ENCODE measurements around the gene RAVER1. TPM values are rescaled to one million over a fixed set of nuclear protein-coding genes. Genes with fewer than 3 reads are reported as not detected.
"Not testable (repeated sequence)": the region's sequence is repeated elsewhere in the genome, so short reads cannot be mapped to it uniquely, and the experiment has no call there.

The RAVER1 gene, protein sequence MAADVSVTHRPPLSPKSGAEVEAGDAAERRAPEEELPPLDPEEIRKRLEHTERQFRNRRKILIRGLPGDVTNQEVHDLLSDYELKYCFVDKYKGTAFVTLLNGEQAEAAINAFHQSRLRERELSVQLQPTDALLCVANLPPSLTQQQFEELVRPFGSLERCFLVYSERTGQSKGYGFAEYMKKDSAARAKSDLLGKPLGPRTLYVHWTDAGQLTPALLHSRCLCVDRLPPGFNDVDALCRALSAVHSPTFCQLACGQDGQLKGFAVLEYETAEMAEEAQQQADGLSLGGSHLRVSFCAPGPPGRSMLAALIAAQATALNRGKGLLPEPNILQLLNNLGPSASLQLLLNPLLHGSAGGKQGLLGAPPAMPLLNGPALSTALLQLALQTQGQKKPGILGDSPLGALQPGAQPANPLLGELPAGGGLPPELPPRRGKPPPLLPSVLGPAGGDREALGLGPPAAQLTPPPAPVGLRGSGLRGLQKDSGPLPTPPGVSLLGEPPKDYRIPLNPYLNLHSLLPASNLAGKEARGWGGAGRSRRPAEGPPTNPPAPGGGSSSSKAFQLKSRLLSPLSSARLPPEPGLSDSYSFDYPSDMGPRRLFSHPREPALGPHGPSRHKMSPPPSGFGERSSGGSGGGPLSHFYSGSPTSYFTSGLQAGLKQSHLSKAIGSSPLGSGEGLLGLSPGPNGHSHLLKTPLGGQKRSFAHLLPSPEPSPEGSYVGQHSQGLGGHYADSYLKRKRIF
- 10 to 100 TPM; 60.2 to 68.3 TPM for total RNA-seq

- peak within 1 kb of the TSS; percentile 95 for H3K4me3 Mint-ChIP-seq
- peak; percentile 96 for ATAC-seq (replicated peaks in 1 of 2)
- DNase-seq: peak; percentile 98 to 99
- no peaks in the 10 kb centered on the region for H3K9me3 Mint-ChIP-seq
- peaks cover 47% of the 10 kb centered on the region for H3K4me1 Mint-ChIP-seq (ENCODE audit: low read depth)
- peaks cover 4 to 12% of the 10 kb centered on the region in 2 donors for H3K36me3 Mint-ChIP-seq (ENCODE audit: insufficient read depth in 2 of 2)
- peak within 1 kb of the TSS; percentile 95 for H3K27ac Mint-ChIP-seq
- H3K27me3 Mint-ChIP-seq (ENCODE audit: low read depth): no peaks in the 10 kb centered on the region
These were observed at the start of gene RAVER1 for GRCh38 chr19:10332965-10333757. Gene RAVER1 (minus strand): TSS chr19:10333529. CDS start chr19:10333507, 22 bp downstream.

- ATAC-seq (replicated peaks in 1 of 2); H3K9me3 Mint-ChIP-seq; H3K4me3 Mint-ChIP-seq; H3K27me3 Mint-ChIP-seq (ENCODE audit: low read depth); H3K27ac Mint-ChIP-seq; DNase-seq; H3K36me3 Mint-ChIP-seq (ENCODE audit: insufficient read depth in 2 of 2): not testable (repeated sequence)
- H3K4me1 Mint-ChIP-seq (ENCODE audit: low read depth): peaks cover 35% of the 10 kb centered on the region
These were observed 49.8 kb upstream of the RAVER1 start for GRCh38 chr19:10383223-10383499.

DNA sequence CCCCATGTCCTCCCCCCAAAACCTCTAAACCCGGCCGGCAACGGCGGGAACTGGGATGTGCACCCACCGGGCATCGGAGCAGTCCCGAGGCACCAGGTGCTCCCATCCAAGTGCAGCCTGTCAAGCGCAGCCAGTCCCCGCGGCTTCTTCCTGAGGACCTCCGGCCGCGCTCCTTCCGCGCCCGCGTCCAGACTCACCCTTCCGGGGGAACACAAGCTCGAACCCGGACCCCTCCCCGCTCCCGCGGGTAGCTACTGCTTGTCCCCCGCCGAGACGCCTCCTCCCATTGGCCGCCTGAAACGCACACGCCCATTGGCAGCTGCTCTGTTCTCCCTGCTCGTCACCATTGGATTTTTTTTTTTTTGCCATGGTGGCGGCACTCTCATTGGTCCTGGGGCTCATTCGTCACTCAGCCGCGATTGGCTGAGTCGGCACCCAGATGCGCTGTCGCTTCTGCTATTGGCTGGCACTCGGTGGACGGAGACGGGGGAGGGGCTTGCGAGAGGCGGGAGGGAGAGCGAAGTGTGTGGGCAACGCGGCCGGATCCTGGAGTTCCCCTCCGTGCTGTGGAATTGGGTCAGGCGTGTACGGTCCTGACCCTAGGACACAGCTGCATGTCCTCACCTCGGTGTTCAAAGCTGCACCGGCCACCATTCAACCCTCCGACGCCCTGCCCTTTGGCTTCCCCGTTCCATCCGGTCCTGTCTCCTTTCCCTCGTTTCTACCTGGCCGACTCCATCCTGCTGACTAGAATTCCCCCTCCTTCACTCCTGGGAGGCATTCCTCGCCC lies 47.2 kb upstream of the RAVER1 start, which contains the start of gene TYK2:
Gene TYK2 (minus strand): TSS at position 260 of the 790 bp plus-strand sequence. CDS start 2,166 bp downstream, outside the sequence.
- no peaks in the 10 kb centered on the region for H3K27me3 Mint-ChIP-seq (ENCODE audit: low read depth)
- no peaks in the 10 kb centered on the region for H3K9me3 Mint-ChIP-seq
- peaks cover 9 to 15% of the 10 kb centered on the region in 2 donors for H3K36me3 Mint-ChIP-seq (ENCODE audit: insufficient read depth in 2 of 2)
- H3K4me1 Mint-ChIP-seq (ENCODE audit: low read depth): peaks cover 24% of the 10 kb centered on the region
- peak within 1 kb of the TSS; percentile 81 for H3K27ac Mint-ChIP-seq
- ATAC-seq (replicated peaks in 1 of 2) (peak; percentile 98), DNase-seq (peak; percentile 98)
- H3K4me3 Mint-ChIP-seq: peak within 1 kb of the TSS; percentile 98 to 99

DNA sequence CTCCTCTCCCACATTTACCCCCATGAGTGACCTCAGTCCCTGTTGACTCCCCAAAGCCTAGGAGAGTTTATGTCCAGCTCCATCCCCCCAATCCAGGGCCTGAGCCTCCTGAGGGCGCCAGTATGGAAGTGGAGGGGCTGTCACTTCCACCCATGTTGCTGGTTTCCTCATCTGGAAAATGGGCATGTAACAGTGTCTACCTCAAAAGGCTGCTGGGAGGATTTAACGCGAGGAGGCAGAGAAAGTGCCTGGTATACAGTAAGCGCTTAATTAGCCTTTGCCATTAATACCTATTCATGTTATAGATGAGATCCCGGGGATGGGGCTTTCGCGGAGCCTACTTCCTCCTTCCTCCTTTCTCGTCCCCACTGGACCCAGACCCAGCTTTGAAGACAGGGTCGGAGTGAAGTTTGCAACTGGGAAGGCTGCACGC lies 46.6 kb upstream of the RAVER1 start:
- DNase-seq (peak in 1 of 2 donors; percentile 13), ATAC-seq (replicated peaks in 1 of 2) (no peak)
- Mint-ChIP-seq H3K4me1 (ENCODE audit: low read depth) (peaks cover 24% of the 10 kb centered on the region), H3K36me3 (ENCODE audit: insufficient read depth in 2 of 2) (peaks cover 12 to 18% of the 10 kb centered on the region in 2 donors), H3K27ac (peak overlapping the region; percentile 81), H3K4me3 (peak overlapping the region; percentile 98 to 99), H3K9me3 (no peaks in the 10 kb centered on the region), H3K27me3 (ENCODE audit: low read depth) (no peaks in the 10 kb centered on the region)

- Mint-ChIP-seq H3K36me3 (ENCODE audit: insufficient read depth in 2 of 2) (peaks cover 13 to 26% of the 10 kb centered on the region in 2 donors), H3K4me3 (no peak overlapping the region), H3K4me1 (ENCODE audit: low read depth) (peaks cover 24% of the 10 kb centered on the region), H3K9me3 (no peaks in the 10 kb centered on the region), H3K27ac (no peak overlapping the region), H3K27me3 (ENCODE audit: low read depth) (no peaks in the 10 kb centered on the region)
- DNase-seq (no peak), ATAC-seq (replicated peaks in 1 of 2) (no peak)
These were observed 44.8 kb upstream of the RAVER1 start for GRCh38 chr19:10378124-10378523.

DNA sequence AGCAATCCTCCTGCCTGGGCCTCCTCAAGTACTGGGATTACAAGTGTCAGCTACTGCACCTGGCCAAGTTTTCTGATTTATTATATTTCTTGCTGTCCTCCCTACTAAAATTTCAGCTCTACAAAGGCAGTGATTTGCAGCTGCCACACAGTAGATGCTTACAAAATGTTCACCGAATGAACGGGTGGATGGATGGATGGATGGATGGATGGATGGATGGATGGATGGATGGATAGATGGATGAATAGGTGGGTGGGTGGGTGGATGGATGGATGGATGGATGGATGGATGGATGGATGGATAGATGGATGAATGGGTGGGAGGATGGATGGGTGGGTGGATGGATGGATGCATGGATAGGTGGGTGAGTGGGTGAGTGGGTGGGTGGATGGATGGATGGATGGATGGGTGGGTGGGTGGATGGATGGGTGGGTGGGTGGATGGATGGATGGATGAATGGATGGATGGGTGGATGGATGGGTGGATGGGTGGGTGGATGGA lies 43.9 kb upstream of the RAVER1 start:
- not testable (repeated sequence) for DNase-seq; H3K4me3 Mint-ChIP-seq; H3K27ac Mint-ChIP-seq; ATAC-seq (replicated peaks in 1 of 2); H3K9me3 Mint-ChIP-seq; H3K27me3 Mint-ChIP-seq (ENCODE audit: low read depth)
- Mint-ChIP-seq H3K36me3 (ENCODE audit: insufficient read depth in 2 of 2) (peaks cover 13 to 26% of the 10 kb centered on the region in 2 donors), H3K4me1 (ENCODE audit: low read depth) (peaks cover 24% of the 10 kb centered on the region)

- Mint-ChIP-seq H3K4me1 (ENCODE audit: low read depth) (peaks cover 15% of the 10 kb centered on the region), H3K36me3 (ENCODE audit: insufficient read depth in 2 of 2) (peaks cover 11 to 26% of the 10 kb centered on the region in 2 donors), H3K27ac (no peak overlapping the region), H3K9me3 (no peaks in the 10 kb centered on the region), H3K27me3 (ENCODE audit: low read depth) (no peaks in the 10 kb centered on the region), H3K4me3 (no peak overlapping the region)
- DNase-seq: no peak
- ATAC-seq (replicated peaks in 1 of 2): no peak
These were observed 41.6 kb upstream of the RAVER1 start for GRCh38 chr19:10374931-10375330.

DNA sequence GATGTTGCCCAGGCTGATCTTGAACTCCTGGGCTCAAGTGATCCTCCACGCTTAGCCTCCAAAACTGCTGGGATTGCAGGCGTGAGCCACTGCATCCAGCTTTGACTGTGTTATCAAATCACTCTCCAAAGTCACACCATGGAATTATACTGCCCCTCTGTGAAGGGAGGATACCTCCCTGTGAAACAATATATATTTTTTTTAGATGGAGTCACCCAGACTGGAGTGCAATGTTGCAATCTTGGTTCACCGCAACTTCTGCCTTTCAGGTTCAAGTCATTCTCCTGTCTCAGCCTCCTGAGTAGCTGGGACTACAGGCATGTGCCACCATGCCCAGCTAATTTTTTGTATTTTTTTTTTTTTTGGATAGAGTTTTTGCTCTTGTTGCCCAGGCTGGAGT lies 39.4 kb upstream of the RAVER1 start:
- Mint-ChIP-seq H3K27ac (no peak overlapping the region), H3K4me3 (no peak overlapping the region), H3K9me3 (no peaks in the 10 kb centered on the region), H3K4me1 (ENCODE audit: low read depth) (peaks cover 6% of the 10 kb centered on the region), H3K36me3 (ENCODE audit: insufficient read depth in 2 of 2) (peaks cover 9 to 24% of the 10 kb centered on the region in 2 donors), H3K27me3 (ENCODE audit: low read depth) (no peaks in the 10 kb centered on the region)
- ATAC-seq (replicated peaks in 1 of 2) (no peak), DNase-seq (no peak)

DNA sequence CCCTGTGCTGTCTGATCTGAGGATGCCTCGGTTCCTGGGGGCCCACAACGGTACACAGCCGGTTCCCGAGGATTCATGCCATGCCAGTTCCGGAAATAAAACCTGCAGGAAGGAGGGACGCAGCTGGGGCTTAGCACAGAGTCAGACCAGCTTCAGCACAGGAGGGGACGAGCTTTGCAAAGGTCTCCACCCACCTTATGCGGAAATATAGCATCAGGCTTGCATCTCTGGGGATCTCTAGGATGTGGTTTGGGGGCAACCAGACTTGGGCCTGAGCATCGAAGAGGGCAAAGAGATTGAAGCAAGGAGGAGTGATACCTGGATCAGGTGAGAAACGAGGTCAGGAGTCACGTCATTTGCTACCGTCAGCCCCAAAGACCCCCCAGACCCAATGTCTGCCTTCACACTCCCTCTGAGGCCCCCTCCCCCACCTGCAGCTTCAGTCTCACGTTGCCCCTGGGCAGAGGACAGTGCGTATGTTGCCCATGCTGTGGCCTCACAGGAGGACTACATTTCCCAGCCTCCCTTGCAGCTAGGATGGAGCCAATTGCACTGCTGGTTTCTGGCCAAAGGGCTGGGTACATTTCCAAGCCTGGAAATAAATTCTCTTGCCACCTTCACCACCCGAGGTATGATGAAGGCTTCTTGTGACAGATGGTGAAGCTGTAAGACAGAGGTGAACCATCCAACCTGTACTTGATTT lies 34.9 kb upstream of the RAVER1 start:
- no peak for ATAC-seq (replicated peaks in 1 of 2)

DNA sequence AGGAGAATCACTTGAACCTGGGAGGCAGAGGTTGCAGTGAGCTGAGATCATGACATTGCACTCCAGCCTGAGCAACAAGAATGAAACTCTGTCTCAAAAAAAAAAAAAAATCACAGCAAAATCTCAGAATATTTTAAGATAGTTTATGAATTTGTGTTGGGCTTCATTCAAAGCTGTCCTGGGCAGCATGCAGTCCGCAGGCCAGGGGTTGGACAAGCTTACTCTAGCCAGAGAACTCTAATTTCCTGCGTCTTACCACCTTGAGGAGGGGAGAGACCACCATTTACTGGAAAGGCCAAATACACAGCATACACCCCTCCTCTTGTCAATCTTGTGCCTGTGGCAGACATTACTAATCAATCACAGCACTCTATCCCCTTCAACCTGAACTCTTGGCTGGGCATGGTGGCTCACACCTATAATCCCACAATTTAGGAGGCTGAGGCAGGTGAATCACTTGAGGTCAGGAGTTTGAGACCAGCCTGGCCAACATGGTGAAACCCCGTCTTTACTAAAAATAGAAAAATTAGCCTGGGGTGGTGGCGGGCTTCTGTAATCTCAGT lies 33.7 kb upstream of the RAVER1 start:
- H3K4me1 Mint-ChIP-seq (ENCODE audit: low read depth); ATAC-seq (replicated peaks in 1 of 2); H3K27ac Mint-ChIP-seq; DNase-seq; H3K27me3 Mint-ChIP-seq (ENCODE audit: low read depth); H3K4me3 Mint-ChIP-seq; H3K9me3 Mint-ChIP-seq: not testable (repeated sequence)
- peaks cover 2 to 16% of the 10 kb centered on the region in 2 donors for H3K36me3 Mint-ChIP-seq (ENCODE audit: insufficient read depth in 2 of 2)

More for the DNA sequence above, 34.9 kb upstream of the RAVER1 start:
- H3K4me3 Mint-ChIP-seq: no peak overlapping the region
- no peak for DNase-seq
- H3K27ac Mint-ChIP-seq: no peak overlapping the region
- H3K9me3 Mint-ChIP-seq: no peaks in the 10 kb centered on the region
- H3K36me3 Mint-ChIP-seq (ENCODE audit: insufficient read depth in 2 of 2): peaks cover 2 to 14% of the 10 kb centered on the region in 2 donors
- H3K4me1 Mint-ChIP-seq (ENCODE audit: low read depth): peaks cover 6% of the 10 kb centered on the region
- no peaks in the 10 kb centered on the region for H3K27me3 Mint-ChIP-seq (ENCODE audit: low read depth)

DNA sequence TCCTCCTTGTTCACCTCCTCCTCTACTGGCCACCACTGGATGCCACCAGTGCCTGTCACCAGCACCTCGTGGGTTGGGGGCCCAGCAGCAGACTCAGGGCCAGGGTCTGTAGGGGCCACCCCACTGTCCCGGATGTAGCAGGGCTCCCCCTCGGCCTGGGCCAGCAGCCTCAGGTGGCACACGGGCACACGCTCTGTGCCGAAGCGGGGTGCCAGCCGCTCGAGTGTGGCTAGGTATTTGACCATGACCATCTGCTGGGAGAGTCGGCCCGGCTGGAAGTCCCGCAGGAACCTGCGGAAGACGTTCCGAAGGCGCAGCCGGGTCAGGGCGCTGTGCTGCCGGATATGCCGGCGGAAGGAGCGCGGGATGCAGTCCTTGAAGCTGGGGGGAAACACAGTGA lies 32.2 kb upstream of the RAVER1 start:
- ATAC-seq (replicated peaks in 1 of 2) (no peak), DNase-seq (no peak)
- Mint-ChIP-seq H3K9me3 (no peaks in the 10 kb centered on the region), H3K27ac (no peak overlapping the region), H3K4me1 (ENCODE audit: low read depth) (peaks cover 6% of the 10 kb centered on the region), H3K36me3 (ENCODE audit: insufficient read depth in 2 of 2) (peaks cover 2 to 17% of the 10 kb centered on the region in 2 donors), H3K27me3 (ENCODE audit: low read depth) (no peaks in the 10 kb centered on the region), H3K4me3 (no peak overlapping the region)

Measured in activated T-cell treated with anti-CD3 and anti-CD28 coated beads, Interleukin-2, amount 50 U/mL, for 72 hours (primary cell).